ENCODE measurements around the gene LYST.
"Not testable (repeated sequence)": the region's sequence is repeated elsewhere in the genome, so short reads cannot be mapped to it uniquely, and the experiment has no call there.

LYST gene

GRCh38 chr1:235907187-235907896 lies 40.6 kb upstream of the LYST start:
- TF ChIP-seq CTCF (IDR thresholded peaks at IDR 0.05) = no peak
- Histone ChIP-seq H2AFZ (no peak overlapping the region), H3K4me1 (no peaks in the 10 kb centered on the region), H3K9ac (no peak overlapping the region), H3K36me3 (ENCODE audit: control insufficient read depth, insufficient read depth, low read length) (no peaks in the 10 kb centered on the region), H3K79me2 (no peaks in the 10 kb centered on the region), H3K9me3 (ENCODE audit: control insufficient read depth, low read length) (no peaks in the 10 kb centered on the region), H3K27ac (no peak overlapping the region), H3K4me3 (ENCODE audit: low read depth, low read length) (no peak overlapping the region), H3K27me3 (ENCODE audit: control insufficient read depth, insufficient read depth, low read length) (no peaks in the 10 kb centered on the region), H3K4me2 (ENCODE audit: low read length) (no peak overlapping the region)

GRCh38 chr1:235906436-235906835 lies 39.7 kb upstream of the LYST start:
- Histone ChIP-seq H3K9ac (no peak overlapping the region), H3K27ac (no peak overlapping the region), H3K36me3 (ENCODE audit: control insufficient read depth, insufficient read depth, low read length) (no peaks in the 10 kb centered on the region), H3K4me2 (ENCODE audit: low read length) (no peak overlapping the region), H3K4me3 (ENCODE audit: low read depth, low read length) (no peak overlapping the region), H2AFZ (no peak overlapping the region), H3K27me3 (ENCODE audit: control insufficient read depth, insufficient read depth, low read length) (no peaks in the 10 kb centered on the region), H3K4me1 (no peaks in the 10 kb centered on the region), H3K79me2 (no peaks in the 10 kb centered on the region), H3K9me3 (ENCODE audit: control insufficient read depth, low read length) (no peaks in the 10 kb centered on the region)
- TF ChIP-seq CTCF (IDR thresholded peaks at IDR 0.05) = no peak

GRCh38 chr1:235903809-235904208 lies 37.1 kb upstream of the LYST start:
- H3K4me1 ChIP-seq; H3K9me3 ChIP-seq (ENCODE audit: control insufficient read depth, low read length); H3K9ac ChIP-seq; H3K36me3 ChIP-seq (ENCODE audit: control insufficient read depth, insufficient read depth, low read length); H2AFZ ChIP-seq; H3K4me2 ChIP-seq (ENCODE audit: low read length); H3K4me3 ChIP-seq (ENCODE audit: low read depth, low read length); H3K27ac ChIP-seq; H3K27me3 ChIP-seq (ENCODE audit: control insufficient read depth, insufficient read depth, low read length); H3K79me2 ChIP-seq: not testable (repeated sequence)

- Histone ChIP-seq H3K9me3 (ENCODE audit: control insufficient read depth, low read length) (no peaks in the 10 kb centered on the region), H3K4me2 (ENCODE audit: low read length) (no peak overlapping the region), H3K27ac (no peak overlapping the region), H3K36me3 (ENCODE audit: control insufficient read depth, insufficient read depth, low read length) (no peaks in the 10 kb centered on the region), H2AFZ (no peak overlapping the region), H3K79me2 (no peaks in the 10 kb centered on the region), H3K9ac (no peak overlapping the region), H3K4me3 (ENCODE audit: low read depth, low read length) (no peak overlapping the region), H3K4me1 (no peaks in the 10 kb centered on the region), H3K27me3 (ENCODE audit: control insufficient read depth, insufficient read depth, low read length) (no peaks in the 10 kb centered on the region)
- TF ChIP-seq CTCF (IDR thresholded peaks at IDR 0.05) = no peak
Measured at GRCh38 chr1:235902677-235903542, 36.2 kb upstream of the LYST start.

GRCh38 chr1:235901461-235901860 lies 34.8 kb upstream of the LYST start:
- TF ChIP-seq CTCF (IDR thresholded peaks at IDR 0.05) = no peak

More at GRCh38 chr1:235901461-235901860, 34.8 kb upstream of the LYST start:
- H3K9me3 ChIP-seq (ENCODE audit: control insufficient read depth, low read length) = no peaks in the 10 kb centered on the region
- no peak overlapping the region for H3K9ac ChIP-seq
- H3K36me3 ChIP-seq (ENCODE audit: control insufficient read depth, insufficient read depth, low read length) = no peaks in the 10 kb centered on the region
- H2AFZ ChIP-seq = no peak overlapping the region
- H3K4me1 ChIP-seq = no peaks in the 10 kb centered on the region
- H3K27me3 ChIP-seq (ENCODE audit: control insufficient read depth, insufficient read depth, low read length) = no peaks in the 10 kb centered on the region
- H3K79me2 ChIP-seq = no peaks in the 10 kb centered on the region
- H3K4me3 ChIP-seq (ENCODE audit: low read depth, low read length) = no peak overlapping the region
- no peak overlapping the region for H3K27ac ChIP-seq
- no peak overlapping the region for H3K4me2 ChIP-seq (ENCODE audit: low read length)

Measured in parathyroid adenoma (tissue), 2 donors.